ENCODE data around the gene STAP1.
"Not testable (repeated sequence)": the region's sequence is repeated elsewhere in the genome, so short reads cannot be mapped to it uniquely, and the experiment has no call there.

The STAP1 gene

DNA sequence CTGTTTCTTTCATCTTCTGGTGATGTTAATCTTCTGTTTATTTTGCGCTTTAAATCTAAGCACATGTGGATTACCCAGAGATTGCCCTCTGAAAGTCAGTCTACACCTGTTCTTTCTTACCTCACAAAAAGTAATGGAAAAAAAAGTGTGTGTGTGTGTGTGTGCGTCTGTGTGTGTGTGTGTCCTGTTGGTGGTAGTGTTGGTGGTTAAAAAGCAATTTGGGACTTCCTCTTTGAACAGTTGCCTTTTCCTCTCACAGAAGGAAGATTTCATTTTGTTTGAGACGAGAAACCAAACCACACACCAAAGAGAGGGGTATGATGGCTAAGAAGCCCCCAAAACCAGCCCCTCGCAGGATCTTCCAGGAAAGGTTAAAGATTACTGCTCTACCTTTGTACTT lies at the start of gene STAP1:
STAP1 (plus strand) TSS at position 235 of the 400 bp plus-strand sequence; CDS start at position 318, 83 bp downstream.
- intact Hi-C loops (cut with DNase I) = loop anchor here (10.0 kb wide), 1 partner anchor 136 kb away; no protein-coding TSS in a partner anchor
- DNase-seq = no peak

DNA sequence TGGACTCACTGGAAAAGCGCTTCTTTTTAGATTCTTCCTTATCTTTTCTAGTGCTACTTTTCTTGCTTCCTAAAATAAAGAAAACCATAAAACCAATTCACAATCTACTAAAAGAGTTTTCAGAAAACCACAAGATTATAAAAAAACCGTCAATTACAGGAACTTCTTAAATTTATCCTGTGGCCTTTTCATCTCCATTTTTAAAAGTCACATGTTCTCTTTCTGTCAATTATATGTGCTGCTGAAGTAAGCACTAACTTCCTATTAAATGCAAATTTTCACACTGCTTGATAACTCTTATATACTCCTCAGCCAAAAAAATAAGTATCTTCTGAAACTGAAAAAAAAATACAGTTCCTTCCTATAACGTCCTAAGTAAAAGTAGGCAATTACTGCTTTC lies 46.0 kb upstream of the STAP1 start:
- DNase-seq = no peak
- intact Hi-C loops (cut with DNase I) = no loop called here

GRCh38 chr4:67520141-67520540 lies 38.4 kb upstream of the STAP1 start:
- intact Hi-C loops (cut with DNase I) = no loop called here
- no peak for DNase-seq

GRCh38 chr4:67521506-67521905 lies 37.0 kb upstream of the STAP1 start:
- DNase-seq = no peak
- intact Hi-C loops (cut with DNase I) = no loop called here

GRCh38 chr4:67522230-67522629 lies 36.3 kb upstream of the STAP1 start:
- DNase-seq = no peak
- intact Hi-C loops (cut with DNase I) = no loop called here

DNA sequence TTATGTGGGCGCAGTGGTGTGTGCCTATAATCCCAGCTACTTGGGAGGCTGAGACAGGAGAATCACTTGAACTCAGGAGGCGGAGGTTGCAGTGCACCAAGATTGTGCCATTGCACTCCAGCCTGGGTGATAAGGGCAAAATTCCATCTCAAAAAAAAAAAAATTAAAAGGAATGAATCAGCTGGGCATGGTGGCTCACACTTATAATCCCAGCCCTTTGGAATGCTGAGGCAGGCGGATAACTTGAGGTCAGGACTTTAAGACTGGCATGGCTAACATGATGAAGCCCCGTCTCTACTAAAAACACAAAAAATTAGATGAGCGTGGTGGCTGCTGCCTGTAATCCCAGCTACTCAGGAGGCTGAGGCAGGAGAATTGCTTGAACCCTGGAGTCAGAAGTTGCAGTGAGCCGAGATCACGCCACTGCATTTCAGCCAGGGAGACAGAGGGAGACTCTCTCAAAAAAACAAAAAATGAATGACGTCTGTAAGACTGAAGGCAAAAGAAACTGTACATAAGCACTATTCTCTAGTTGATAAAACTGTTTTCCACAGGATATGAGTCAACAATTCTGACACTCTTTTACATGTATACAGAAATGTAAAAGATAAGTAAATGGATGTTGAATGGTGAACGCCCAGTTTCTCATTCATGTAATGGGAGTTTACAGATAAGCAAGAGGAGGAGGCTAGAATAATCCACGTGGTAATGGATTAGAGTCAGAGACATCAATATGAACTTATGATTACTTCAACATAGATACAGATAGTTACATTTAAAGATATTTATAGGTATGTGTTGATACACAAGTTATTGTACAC lies 35.5 kb upstream of the STAP1 start:
- intact Hi-C loops (cut with DNase I) = no loop called here
- DNase-seq = no peak

DNA sequence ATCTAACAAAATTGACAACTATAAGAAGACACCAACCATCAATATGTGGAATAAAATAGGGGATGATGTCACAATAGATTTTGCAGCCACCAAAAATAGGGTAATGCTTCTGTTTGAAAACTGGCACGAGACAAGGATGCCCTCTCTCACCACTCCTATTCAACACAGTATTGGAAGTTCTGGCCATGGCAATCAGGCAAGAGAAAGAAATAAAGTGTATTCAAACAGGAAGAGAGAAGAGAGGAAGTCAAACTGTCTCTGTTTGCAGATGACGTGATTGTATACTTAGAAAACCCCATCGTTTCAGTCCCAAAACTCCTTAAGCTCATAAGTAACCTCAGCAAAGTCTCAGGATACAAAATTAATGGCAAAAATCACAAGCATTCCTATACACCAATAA lies 34.4 kb upstream of the STAP1 start:
- intact Hi-C loops (cut with DNase I) = not testable (repeated sequence)

DNA sequence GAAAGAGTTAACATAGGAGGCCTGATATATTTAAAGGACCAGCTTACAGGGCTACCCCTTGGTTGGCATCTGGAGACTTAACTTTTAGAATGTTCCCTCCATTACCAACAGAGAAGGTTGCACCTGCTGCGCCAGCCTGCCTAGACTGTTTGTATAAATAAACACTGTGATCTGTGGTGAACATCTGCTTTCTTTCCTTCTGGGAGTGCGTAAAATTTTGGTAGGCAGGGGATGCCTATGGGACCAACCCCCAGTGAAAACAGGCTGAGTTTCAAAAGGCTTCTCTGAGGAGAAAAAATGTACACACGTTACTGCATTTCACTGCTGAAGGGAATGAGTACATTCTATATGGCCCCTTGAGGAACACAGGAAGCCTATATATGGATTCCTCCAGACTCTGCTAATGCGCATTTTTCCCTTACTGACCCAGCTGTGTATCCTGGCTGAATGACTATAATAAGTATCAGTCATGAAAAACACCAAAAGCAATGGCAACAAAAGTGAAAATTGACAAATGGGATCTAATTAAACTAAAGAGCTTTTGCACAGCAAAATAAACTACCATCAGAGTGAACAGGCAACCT lies 27.1 kb upstream of the STAP1 start:
- intact Hi-C loops (cut with DNase I) = no loop called here
- DNase-seq = no peak

More for the DNA sequence above, 34.4 kb upstream of the STAP1 start:
- not testable (repeated sequence) for DNase-seq

DNA sequence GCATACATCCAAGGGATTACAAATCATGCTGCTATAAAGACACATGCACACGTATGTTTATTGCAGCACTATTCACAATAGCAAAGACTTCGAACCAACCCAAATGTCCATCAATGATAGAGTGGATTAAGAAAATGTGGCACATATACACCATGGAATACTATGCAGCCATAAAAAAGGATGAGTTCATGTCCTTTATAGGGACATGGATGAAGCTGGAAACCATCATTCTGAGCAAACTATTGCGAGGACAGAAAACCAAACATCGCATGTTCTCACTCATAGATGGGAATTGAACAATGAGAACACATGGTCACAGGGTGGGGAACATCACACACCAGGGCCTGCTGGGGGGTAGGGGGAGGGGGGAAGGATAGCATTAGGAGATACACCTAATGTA lies 26.1 kb upstream of the STAP1 start:
- DNase-seq; intact Hi-C loops (cut with DNase I): not testable (repeated sequence)

DNA sequence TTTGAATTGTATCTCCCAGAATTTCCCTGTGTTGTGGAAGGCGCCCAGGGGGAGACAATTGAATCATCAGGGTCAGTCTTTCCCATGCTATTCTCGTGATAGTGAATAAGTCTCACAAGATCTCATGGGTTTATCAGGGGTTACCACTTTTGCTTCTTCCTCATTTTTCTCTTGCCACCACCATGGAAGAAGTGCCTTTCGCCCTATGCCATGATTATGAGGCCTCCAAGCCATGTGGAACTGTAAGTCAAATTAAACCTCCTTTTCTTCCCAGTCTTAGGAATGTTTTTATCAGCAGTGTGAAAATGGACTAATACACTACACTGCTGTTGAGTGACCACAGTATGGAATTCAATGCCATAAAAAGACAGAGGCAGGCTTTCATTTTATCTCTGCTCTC lies 25.4 kb upstream of the STAP1 start:
- intact Hi-C loops (cut with DNase I) = no loop called here
- no peak for DNase-seq

DNA sequence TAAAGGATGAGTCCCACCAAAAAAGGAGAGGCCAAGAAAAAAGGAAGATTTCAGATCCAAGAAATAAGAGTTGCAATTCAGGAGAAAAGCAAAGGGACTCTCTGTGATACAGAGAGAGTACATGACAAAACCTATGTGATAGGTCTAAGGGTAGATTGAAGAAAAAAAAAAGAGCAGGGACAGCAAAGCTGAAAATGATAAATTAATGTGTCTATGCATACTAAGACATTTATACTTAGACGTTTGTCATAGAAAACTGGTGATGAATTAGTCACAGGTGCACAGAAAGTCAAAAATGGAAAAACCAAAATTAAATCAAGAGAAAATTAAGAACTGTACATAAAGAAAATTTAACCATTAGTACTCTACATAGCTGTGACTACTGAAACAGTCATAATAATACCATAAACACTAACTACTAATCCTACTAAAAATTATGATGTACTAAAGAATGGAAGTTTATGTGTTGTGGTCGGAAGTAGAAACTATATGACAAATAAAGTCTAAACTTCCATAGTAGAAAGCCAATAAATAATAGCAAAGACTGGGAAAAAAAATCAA lies 23.2 kb upstream of the STAP1 start:
- intact Hi-C loops (cut with DNase I) = no loop called here
- DNase-seq = no peak

GRCh38 chr4:67539830-67540229 lies 18.7 kb upstream of the STAP1 start:
- no peak for DNase-seq
- intact Hi-C loops (cut with DNase I) = no loop called here

- intact Hi-C loops (cut with DNase I) = no loop called here
- no peak for DNase-seq
Observed at GRCh38 chr4:67542076-67542475, 16.5 kb upstream of the STAP1 start.

DNA sequence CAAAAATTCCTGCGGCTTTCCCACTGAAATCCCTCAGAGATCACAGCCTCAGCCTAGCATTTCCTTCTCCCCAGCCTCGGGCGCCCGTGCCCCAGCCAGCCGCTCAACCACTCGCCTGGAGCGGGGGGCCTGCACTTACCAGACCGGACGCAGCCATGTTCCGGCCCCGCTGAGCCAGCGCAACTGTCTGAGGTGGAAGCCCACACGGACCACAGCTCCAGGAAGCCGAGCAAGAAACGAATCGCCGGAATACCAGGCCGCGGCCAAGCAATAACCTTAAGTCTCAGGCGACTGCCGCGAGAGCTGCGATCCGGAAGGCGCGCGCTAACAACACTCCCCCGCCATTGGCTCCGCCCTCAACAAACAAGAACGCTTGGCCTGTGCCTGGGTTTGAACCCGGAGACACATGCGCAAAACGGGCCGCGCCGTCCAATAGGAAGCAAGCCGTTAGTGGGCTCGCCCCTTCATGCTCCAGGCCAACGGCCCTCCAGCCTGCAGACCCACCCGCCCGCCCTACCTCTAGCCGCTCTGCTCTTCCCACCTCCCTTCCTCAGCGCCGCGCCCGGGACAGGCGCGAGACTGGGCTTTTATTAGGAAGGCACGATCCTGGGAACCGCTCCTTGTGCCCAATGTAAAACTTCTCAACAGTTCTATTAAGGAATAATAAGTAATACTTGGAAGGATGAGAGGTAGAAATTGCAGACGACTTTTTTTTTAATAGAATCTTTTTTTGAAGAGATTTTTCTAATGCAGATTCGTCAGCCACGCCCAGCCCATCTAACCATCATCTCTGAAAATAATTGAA lies 13.1 kb upstream of the STAP1 start, which contains the start of gene CENPC:
CENPC (minus strand) TSS at position 305 of the 805 bp plus-strand sequence; CDS start at position 157, 148 bp downstream.
- intact Hi-C loops (cut with DNase I) = no loop called here
- peak; percentile 92 to 98 (median 96) for DNase-seq

- DNase-seq = peak in 7 of 42 donors; percentile 7 to 41 (median 13)
- intact Hi-C loops (cut with DNase I) = no loop called here
Observed at GRCh38 chr4:67546004-67546356, 12.5 kb upstream of the STAP1 start.

DNA sequence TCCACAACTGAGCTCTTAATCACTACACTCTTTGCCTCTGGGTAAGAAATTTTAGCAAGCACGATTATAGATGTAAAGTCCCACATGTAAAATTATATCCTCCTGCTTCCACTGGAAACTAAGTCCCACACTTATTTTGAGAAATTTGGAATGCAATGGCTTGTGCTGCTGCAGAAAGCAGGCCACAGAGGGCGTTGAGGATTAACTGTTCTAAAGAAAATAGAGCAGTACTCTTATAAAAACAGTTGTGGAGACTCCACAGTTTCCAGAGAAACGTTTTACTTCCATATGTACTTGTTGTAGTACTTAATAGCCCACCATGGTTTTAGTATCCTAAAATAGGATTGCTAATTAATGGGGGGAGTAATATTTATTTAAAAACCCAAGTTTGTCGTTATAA lies 11.6 kb upstream of the STAP1 start:
- peak in 9 of 42 donors; percentile 6 to 32 (median 18) for DNase-seq
- intact Hi-C loops (cut with DNase I) = no loop called here

GRCh38 chr4:67549123-67549522 lies 9.4 kb upstream of the STAP1 start:
- no peak for DNase-seq
- intact Hi-C loops (cut with DNase I) = no loop called here

- intact Hi-C loops (cut with DNase I) = loop anchor here (10.0 kb wide), 1 partner anchor 144 kb away; no protein-coding TSS in a partner anchor
- DNase-seq = no peak
Observed at GRCh38 chr4:67550451-67550850, 8.1 kb upstream of the STAP1 start.

DNA sequence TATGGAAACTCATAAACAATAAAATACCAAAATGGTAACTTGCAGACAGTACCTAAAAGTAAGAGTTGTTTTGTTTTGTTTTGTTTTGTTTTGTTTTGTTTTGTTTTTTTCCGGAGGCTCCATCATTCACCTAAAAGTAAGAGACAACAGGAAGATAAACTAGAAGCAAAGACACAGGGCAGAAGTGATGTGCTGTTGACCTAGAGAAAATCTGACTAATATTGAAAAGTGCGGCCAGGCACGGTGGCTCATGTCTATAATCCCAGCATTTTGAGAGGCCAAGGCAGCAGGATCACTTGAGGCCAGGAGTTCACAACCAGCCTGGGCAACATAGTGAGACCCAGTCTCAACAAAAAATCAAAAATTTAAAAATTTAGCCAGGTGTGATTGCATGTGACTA lies 7.7 kb upstream of the STAP1 start:
- intact Hi-C loops (cut with DNase I) = loop anchor here (10.0 kb wide), 1 partner anchor 144 kb away; no protein-coding TSS in a partner anchor
- no peak for DNase-seq

Data from head of caudate nucleus (tissue), 42 donors.